K562 (cell line): ENCODE results near the gene ZNRF1. TPM values are rescaled to one million over a fixed set of nuclear protein-coding genes. Genes with fewer than 3 reads are reported as not detected.
A peak's percentile ranks its signal among the peaks of the same experiment; 100 is the strongest.

Source experiments
- ARID4B ChIP-seq: sonication (generic); formaldehyde crosslinking; IDR thresholded peaks from 2 replicates; pipeline ENCODE4 v1.8.0; 2022; ENCODE audit warnings: mild to moderate bottlenecking, missing genetic modification reagents
- CBFB ChIP-seq: sonication (generic); formaldehyde crosslinking; IDR thresholded peaks from 2 replicates; pipeline ENCODE4 v1.4.0; 2020; ENCODE audit warnings: mild to moderate bottlenecking, missing genetic modification reagents
- CTBP1 ChIP-seq: fragments of 450-650 bp; IDR thresholded peaks from 2 replicates; pipeline ENCODE4 v1.6.1; 2016; ENCODE audit warnings: borderline replicate concordance
- ETV6 ChIP-seq, 3 experiments: fragments of 150-350 bp in 1 of 3; sonication (generic) in 1 of 3; formaldehyde crosslinking in 1 of 3; IDR thresholded peaks; 2 replicates each; pipeline versions ENCODE4 v1.6.1 to v1.8.0; 2014 to 2022; ENCODE audit warnings: borderline replicate concordance in 2 of 3, low read depth in 2 of 3, antibody characterized with exemption in 1 of 3, low read length in 1 of 3, mild to moderate bottlenecking in 1 of 3, missing genetic modification reagents in 1 of 3
- FOS ChIP-seq: IDR thresholded peaks from 3 replicates; pipeline ENCODE4 v1.6.1; 2011; ENCODE audit not compliant: insufficient read length; ENCODE audit errors: extremely low read depth
- FOXO4 ChIP-seq: fragments of 450-650 bp; formaldehyde crosslinking; IDR thresholded peaks from 2 replicates; pipeline ENCODE4 v1.4.0; 2020; ENCODE audit warnings: mild to moderate bottlenecking, moderate library complexity
- KDM4B ChIP-seq, 2 experiments: fragments of 450-650 bp in 1 of 2; sonication (generic) in 1 of 2; IDR thresholded peaks; 2 replicates each; pipeline ENCODE4 v1.6.1; 2016 to 2017; ENCODE audit warnings: borderline replicate concordance in 2 of 2, antibody characterized with exemption in 1 of 2, low read depth in 1 of 2, mild to moderate bottlenecking in 1 of 2
- NCOR1 ChIP-seq: fragments of 450-650 bp; IDR thresholded peaks from 2 replicates; pipeline ENCODE4 v1.6.1; 2016; ENCODE audit warnings: mild to moderate bottlenecking, moderate library complexity
- PCBP1 ChIP-seq: fragments of 200-400 bp; formaldehyde crosslinking; IDR thresholded peaks from 2 replicates; pipeline ENCODE4 v1.6.1; 2018; ENCODE audit warnings: mild to moderate bottlenecking, low read depth, low read length; ENCODE audit not compliant: poor library complexity, severe bottlenecking
- PHF20 ChIP-seq: fragments of 450-650 bp; IDR thresholded peaks from 2 replicates; pipeline ENCODE4 v1.6.1; 2018; ENCODE audit not compliant: partially characterized antibody
- PURB ChIP-seq: sonication (generic); formaldehyde crosslinking; IDR thresholded peaks from 2 replicates; pipeline ENCODE4 v1.9.0; 2021; ENCODE audit warnings: low read depth, mild to moderate bottlenecking, missing genetic modification reagents
- PYGO2 ChIP-seq: fragments of 450-650 bp; IDR thresholded peaks from 2 replicates; pipeline ENCODE4 v1.6.1; 2016; ENCODE audit warnings: mild to moderate bottlenecking, missing genetic modification characterization, moderate library complexity, missing compliant biosample characterization
- RBBP5 ChIP-seq: fragments of 200-600 bp; sonication (generic); IDR thresholded peaks from 2 replicates; pipeline ENCODE4 v1.6.1; 2012; ENCODE audit warnings: borderline replicate concordance, mild to moderate bottlenecking, low read length, control low read depth, inconsistent platforms; ENCODE audit not compliant: insufficient read depth, poor library complexity, severe bottlenecking
- SETDB1 ChIP-seq: IDR thresholded peaks from one replicate; pipeline ENCODE4 v1.6.1; 2012; ENCODE audit warnings: low read length, control low read depth, inconsistent platforms
- SMAD4 ChIP-seq: fragments of 250-450 bp; sonication (Bioruptor Pico); conservative IDR thresholded peaks from 2 replicates; pipeline ENCODE4 v1.8.0; 2021; ENCODE audit warnings: inconsistent platforms, mild to moderate bottlenecking, moderate library complexity
- SPI1 ChIP-seq: IDR thresholded peaks from 2 replicates; pipeline ENCODE4 v1.6.1; 2011; ENCODE audit warnings: low read depth, low read length, control low read depth, borderline replicate concordance
- ZNF12 ChIP-seq: sonication (generic); formaldehyde crosslinking; IDR thresholded peaks from 2 replicates; pipeline ENCODE4 v1.4.0; 2020; ENCODE audit warnings: mild to moderate bottlenecking, missing genetic modification reagents
- ZNF121 ChIP-seq: sonication (generic); formaldehyde crosslinking; conservative IDR thresholded peaks from 2 replicates; pipeline ENCODE4 v1.8.0; 2022; ENCODE audit warnings: missing genetic modification reagents
- ZNF224 ChIP-seq: sonication (generic); formaldehyde crosslinking; IDR thresholded peaks from 2 replicates; pipeline ENCODE4 v1.8.0; 2022; ENCODE audit warnings: mild to moderate bottlenecking, missing genetic modification reagents
- ZNF57 ChIP-seq: fragments of 450-650 bp; formaldehyde crosslinking; IDR thresholded peaks from 2 replicates; pipeline ENCODE4 v1.4.0; 2020; ENCODE audit warnings: mild to moderate bottlenecking, moderate library complexity
- ZNF655 ChIP-seq: fragments of 250-450 bp; sonication (Bioruptor Pico); IDR thresholded peaks from 2 replicates; pipeline ENCODE4 v1.5.0; 2021
- polyA plus RNA-seq, 8 experiments: library from polyadenylated mRNA; depleted of rRNA in 4 of 8; stranded (reverse) in 5 of 8; unstranded in 3 of 8; fragments of >200 nt; fragmentation: Nextera tagmentation in 2 of 8; fragmentation: Illumina TruSeq in 1 of 8; extraction: Ambion mirVana in 2 of 8; extraction: Trizol in 1 of 8; gene quantifications; 2 replicates each; pipeline versions ENCODE4 v1.2.1 to v1.2.3, GENCODE V29; 2011 to 2014; ENCODE audit warnings: inconsistent platforms in 1 of 8, missing spikeins in 1 of 8
- total RNA-seq, 7 experiments: library from RNA; depleted of rRNA in 6 of 7; stranded (reverse); fragments of >200 nt in 6 of 7; fragmentation: Illumina TruSeq in 2 of 7; extraction: Trizol in 2 of 7; gene quantifications; 2 replicates each; pipeline versions ENCODE4 v1.2.1 to v1.2.3, GENCODE V29; 2011 to 2021; ENCODE audit warnings: low replicate concordance in 1 of 7

The ZNRF1 gene
- total and polyA plus RNA-seq, 9 of the 15 experiments (the other 6 are each of a cell fraction or from before 2014, with no cell fraction given) = 9.5 to 37.7 (median 20.0) TPM

GRCh38 chr16:75074920-75075687 lies 76.3 kb downstream of the ZNRF1 start (continued):
- TF ChIP-seq KDM4B (IDR thresholded peaks at IDR 0.05; ENCODE audit: borderline replicate concordance in 2 of 2, low read depth in 1 of 2) (peak in 1 of 2 experiments; percentile 58; a peak in 1 of 4 replicates), NCOR1 (peak; percentile 57), ZNF57 (no peak), CBFB (CRISPR knock-in tag) (peak; percentile 81), PHF20 (no peak), FOXO4 (no peak), FOS (no peak), PURB (no peak), ETV6 (IDR thresholded peaks at IDR 0.05; ENCODE audit: borderline replicate concordance in 1 of 2, low read depth in 2 of 2, low read length in 1 of 2) (peak; percentile 4 to 89; a peak in 2 of 4 replicates), ETV6 (CRISPR knock-in tag; IDR thresholded peaks at IDR 0.05; ENCODE audit: borderline replicate concordance) (no peak), SETDB1 (no peak), SPI1 (no peak), ZNF12 (no peak), CTBP1 (peak; percentile 76), ZNF224 (CRISPR knock-in tag) (no peak), PCBP1 (no peak), RBBP5 (peak; percentile 66), ZNF121 (CRISPR knock-in tag) (no peak), ZNF655 (CRISPR knock-in tag) (no peak), ARID4B (CRISPR knock-in tag) (no peak; the same call in 1 of the 2 replicates), PYGO2 (tag) (no peak), SMAD4 (peak; percentile 94)
